ENCODE data around the gene CPHXL.

The CPHXL gene

GRCh38 chr16:75742424-75743047 lies 16.2 kb upstream of the CPHXL start:
- no peak overlapping the region for H3K4me3 ChIP-seq (ENCODE audit: low read length)
- TF ChIP-seq, protein P1, sequence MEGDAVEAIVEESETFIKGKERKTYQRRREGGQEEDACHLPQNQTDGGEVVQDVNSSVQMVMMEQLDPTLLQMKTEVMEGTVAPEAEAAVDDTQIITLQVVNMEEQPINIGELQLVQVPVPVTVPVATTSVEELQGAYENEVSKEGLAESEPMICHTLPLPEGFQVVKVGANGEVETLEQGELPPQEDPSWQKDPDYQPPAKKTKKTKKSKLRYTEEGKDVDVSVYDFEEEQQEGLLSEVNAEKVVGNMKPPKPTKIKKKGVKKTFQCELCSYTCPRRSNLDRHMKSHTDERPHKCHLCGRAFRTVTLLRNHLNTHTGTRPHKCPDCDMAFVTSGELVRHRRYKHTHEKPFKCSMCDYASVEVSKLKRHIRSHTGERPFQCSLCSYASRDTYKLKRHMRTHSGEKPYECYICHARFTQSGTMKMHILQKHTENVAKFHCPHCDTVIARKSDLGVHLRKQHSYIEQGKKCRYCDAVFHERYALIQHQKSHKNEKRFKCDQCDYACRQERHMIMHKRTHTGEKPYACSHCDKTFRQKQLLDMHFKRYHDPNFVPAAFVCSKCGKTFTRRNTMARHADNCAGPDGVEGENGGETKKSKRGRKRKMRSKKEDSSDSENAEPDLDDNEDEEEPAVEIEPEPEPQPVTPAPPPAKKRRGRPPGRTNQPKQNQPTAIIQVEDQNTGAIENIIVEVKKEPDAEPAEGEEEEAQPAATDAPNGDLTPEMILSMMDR (conservative IDR thresholded peaks at IDR 0.05; ENCODE audit: low read length), result no peak
- DNase-seq (ENCODE audit: low read depth), result no peak

DNA sequence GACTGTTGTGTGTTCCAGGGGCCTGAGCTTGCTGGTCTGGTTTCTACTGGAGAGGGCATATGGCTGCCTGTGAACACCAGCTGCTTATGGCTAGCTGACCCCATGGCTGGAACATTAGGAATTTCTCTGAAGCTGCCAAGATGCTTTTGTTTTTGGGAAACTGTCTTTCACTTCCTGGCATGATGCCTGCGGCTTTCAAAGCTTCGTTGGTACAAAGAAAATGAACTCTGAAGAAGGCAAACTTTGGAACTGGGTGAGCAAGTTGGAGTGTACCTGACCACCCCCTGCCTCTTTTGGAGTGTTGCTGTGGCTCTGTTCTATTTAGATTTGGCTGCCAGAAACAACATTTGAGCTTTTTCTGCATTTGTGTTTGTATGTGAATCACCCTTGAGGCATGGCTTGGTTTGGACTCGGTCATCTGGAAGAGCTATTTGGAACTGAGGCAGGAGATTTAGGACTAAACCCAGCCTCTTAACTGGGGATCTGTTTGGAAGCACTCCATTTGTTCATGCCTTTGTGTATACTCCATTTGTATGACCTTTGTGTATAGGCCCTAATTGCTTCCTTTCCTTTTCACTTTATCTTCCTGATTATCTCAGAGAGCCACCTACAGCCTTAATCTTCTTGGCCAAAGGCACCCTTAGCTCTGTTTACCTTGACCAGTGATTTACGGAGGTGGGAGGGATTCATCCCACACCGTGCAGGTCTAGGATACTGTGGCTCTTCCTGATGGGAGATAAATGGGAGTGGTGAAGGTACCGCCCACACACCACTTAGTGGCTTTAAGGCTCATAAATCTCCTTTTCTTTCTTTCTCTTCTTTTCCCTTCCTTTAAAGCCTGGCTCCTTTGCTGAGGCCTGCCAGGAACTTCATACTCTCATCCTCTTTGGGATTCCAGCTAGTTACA lies 7.3 kb upstream of the CPHXL start:
- DNase-seq (ENCODE audit: low read depth), result peak; percentile 86
- H3K4me3 ChIP-seq (ENCODE audit: low read length), result no peak overlapping the region
- TF ChIP-seq, protein P1 (conservative IDR thresholded peaks at IDR 0.05; ENCODE audit: low read length), result no peak

- TF ChIP-seq, protein P1 (conservative IDR thresholded peaks at IDR 0.05; ENCODE audit: low read length), result no peak
- DNase-seq (ENCODE audit: low read depth), result no peak
- H3K4me3 ChIP-seq (ENCODE audit: low read length), result no peak overlapping the region
Measured at GRCh38 chr16:75732871-75733270, 6.6 kb upstream of the CPHXL start.

DNA sequence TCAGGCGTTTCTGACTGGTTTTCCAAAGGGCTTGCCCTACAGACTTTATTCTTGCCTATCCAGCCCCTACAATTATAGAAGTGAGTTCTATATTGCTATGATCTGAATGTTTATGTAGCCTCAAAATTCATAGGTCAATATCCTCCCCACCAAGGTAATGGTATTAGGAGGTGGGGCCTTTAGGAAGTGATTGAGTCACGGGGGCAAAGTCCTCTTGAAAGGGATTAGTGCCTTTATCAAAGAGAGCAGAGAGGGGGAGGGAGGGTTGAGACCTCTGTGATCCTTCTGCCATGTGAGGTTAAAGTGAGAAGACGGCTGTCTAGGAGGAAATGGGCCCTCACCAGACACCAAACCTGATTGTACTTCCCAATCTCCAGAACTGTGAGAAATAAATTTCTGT lies 931 bp upstream of the CPHXL start:
- no peak for DNase-seq (ENCODE audit: low read depth)
- no peak overlapping the region for H3K4me3 ChIP-seq (ENCODE audit: low read length)
- TF ChIP-seq, protein P1 (conservative IDR thresholded peaks at IDR 0.05; ENCODE audit: low read length), result no peak

DNA sequence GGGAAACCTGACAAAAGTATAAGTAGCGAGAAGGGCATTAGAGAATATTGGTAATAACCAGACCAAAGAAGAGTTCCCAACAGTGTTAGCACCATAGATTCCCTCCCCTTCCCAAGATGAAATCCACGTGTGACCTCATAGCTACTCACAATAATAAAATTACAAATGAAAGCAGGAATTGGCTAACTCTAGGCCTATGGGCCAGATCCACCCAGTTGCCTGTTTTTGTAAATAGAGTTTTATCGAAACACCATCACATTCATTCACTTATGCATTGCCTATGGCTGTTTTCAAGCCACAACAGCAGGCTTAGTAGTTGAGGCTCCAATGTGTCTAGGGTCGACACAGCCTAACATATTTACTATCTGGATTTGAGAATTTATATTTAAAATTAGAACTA lies 7.8 kb downstream of the CPHXL start:
- TF ChIP-seq, protein P1 (conservative IDR thresholded peaks at IDR 0.05; ENCODE audit: low read length), result no peak
- no peak for DNase-seq (ENCODE audit: low read depth)
- H3K4me3 ChIP-seq (ENCODE audit: low read length), result no peak overlapping the region

- H3K4me3 ChIP-seq (ENCODE audit: low read length), result no peak overlapping the region
- no peak for DNase-seq (ENCODE audit: low read depth)
- TF ChIP-seq, protein P1 (conservative IDR thresholded peaks at IDR 0.05; ENCODE audit: low read length), result no peak
Measured at GRCh38 chr16:75714661-75715060, 11.6 kb downstream of the CPHXL start.

DNA sequence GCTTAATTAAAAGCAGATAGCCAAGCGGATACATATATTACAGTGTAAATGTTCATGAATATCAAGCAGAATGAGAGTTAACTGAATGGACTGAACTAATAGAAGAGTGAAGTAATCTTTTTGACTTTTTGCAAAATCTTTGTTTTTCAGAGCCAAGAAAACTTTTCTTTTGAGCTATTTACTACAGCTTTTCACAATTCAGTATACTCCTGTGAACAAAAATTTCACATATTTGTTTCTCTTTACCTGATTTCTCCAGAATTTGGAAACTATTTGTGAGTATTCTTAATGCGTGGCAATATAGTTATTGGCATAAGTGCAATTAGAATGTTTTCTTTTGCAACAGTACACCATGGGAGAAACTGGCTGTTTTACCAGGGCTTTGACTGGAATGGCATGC lies 15.9 kb downstream of the CPHXL start:
- TF ChIP-seq, protein P1 (conservative IDR thresholded peaks at IDR 0.05; ENCODE audit: low read length), result no peak
- no peak for DNase-seq (ENCODE audit: low read depth)
- H3K4me3 ChIP-seq (ENCODE audit: low read length), result no peak overlapping the region

All from AG10803 (cell line).